ENCODE results near the gene DDX1.
"Not testable (repeated sequence)": the region's sequence is repeated elsewhere in the genome, so short reads cannot be mapped to it uniquely, and the experiment has no call there.

Gene DDX1

GRCh38 chr2:15591692-15592463 lies at the start of gene DDX1:
Gene DDX1, plus strand, starts transcription at chr2:15591868. Its CDS starts 66 bp downstream, at chr2:15591934.
- peak; percentile 94 for DNase-seq (ENCODE audit: low spot score)

- not testable (repeated sequence) for DNase-seq (ENCODE audit: low spot score)
Measured at GRCh38 chr2:15542269-15542668, 49.4 kb upstream of the DDX1 start.

GRCh38 chr2:15543053-15543452 lies 48.6 kb upstream of the DDX1 start:
- DNase-seq (ENCODE audit: low spot score) = no peak

- DNase-seq (ENCODE audit: low spot score) = no peak
Measured at GRCh38 chr2:15543541-15543940, 48.1 kb upstream of the DDX1 start.

- no peak for DNase-seq (ENCODE audit: low spot score)
Measured at GRCh38 chr2:15544227-15544626, 47.4 kb upstream of the DDX1 start.

- no peak for DNase-seq (ENCODE audit: low spot score)
Measured at GRCh38 chr2:15546297-15547098, 45.2 kb upstream of the DDX1 start.

- DNase-seq (ENCODE audit: low spot score) = peak; percentile 27
Measured at GRCh38 chr2:15547115-15547876, 44.4 kb upstream of the DDX1 start.

GRCh38 chr2:15548974-15549373 lies 42.7 kb upstream of the DDX1 start:
- DNase-seq (ENCODE audit: low spot score) = no peak

GRCh38 chr2:15553519-15553918 lies 38.1 kb upstream of the DDX1 start:
- DNase-seq (ENCODE audit: low spot score) = no peak

- no peak for DNase-seq (ENCODE audit: low spot score)
Measured at GRCh38 chr2:15553951-15554350, 37.7 kb upstream of the DDX1 start.

GRCh38 chr2:15554525-15555218 lies 37.0 kb upstream of the DDX1 start:
- DNase-seq (ENCODE audit: low spot score) = no peak

GRCh38 chr2:15555760-15556193 lies 35.9 kb upstream of the DDX1 start:
- DNase-seq (ENCODE audit: low spot score) = no peak

GRCh38 chr2:15556311-15556930 lies 35.2 kb upstream of the DDX1 start:
- DNase-seq (ENCODE audit: low spot score) = no peak

- DNase-seq (ENCODE audit: low spot score) = no peak
Measured at GRCh38 chr2:15557887-15558311, 33.8 kb upstream of the DDX1 start.

GRCh38 chr2:15559379-15560139 lies 32.1 kb upstream of the DDX1 start:
- no peak for DNase-seq (ENCODE audit: low spot score)

GRCh38 chr2:15560140-15560987 lies 31.3 kb upstream of the DDX1 start:
- peak; percentile 59 for DNase-seq (ENCODE audit: low spot score)

- DNase-seq (ENCODE audit: low spot score) = peak; percentile 90
Measured at GRCh38 chr2:15560988-15561573, 30.6 kb upstream of the DDX1 start, which contains the start of gene NBAS. Gene NBAS, minus strand, starts transcription at chr2:15561334. Its CDS starts 30 bp downstream, at chr2:15561304.

GRCh38 chr2:15561574-15562344 lies 29.9 kb upstream of the DDX1 start:
- DNase-seq (ENCODE audit: low spot score) = peak; percentile 54

Measured in GM03348 (cell line).